Measurements from ENCODE around the gene TTC28.
"Not testable (repeated sequence)": the region's sequence is repeated elsewhere in the genome, so short reads cannot be mapped to it uniquely, and the experiment has no call there.

TTC28 gene

DNA sequence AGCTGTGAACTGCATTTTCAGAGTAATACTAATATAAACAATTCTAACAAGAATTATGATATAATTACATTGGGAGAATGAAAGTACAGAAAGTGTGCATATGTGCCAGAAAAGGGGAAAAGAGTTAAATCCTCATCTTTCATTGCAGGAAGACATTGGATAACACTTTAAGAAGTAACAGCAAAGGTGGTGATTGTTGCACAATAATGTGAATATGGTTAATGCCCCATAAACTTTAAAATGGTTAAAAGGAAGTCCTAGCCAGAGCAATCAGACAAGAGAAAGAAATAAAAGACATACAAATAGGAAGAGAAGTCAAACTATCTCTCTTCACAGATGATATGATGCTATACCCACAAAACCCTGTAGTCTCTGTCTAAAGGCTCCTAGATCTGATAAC, 111.5 kb downstream of the TTC28 start:
- no peak overlapping the region for H3K4me3 ChIP-seq (ENCODE audit: low read depth, low read length)
- TF ChIP-seq, protein P1, sequence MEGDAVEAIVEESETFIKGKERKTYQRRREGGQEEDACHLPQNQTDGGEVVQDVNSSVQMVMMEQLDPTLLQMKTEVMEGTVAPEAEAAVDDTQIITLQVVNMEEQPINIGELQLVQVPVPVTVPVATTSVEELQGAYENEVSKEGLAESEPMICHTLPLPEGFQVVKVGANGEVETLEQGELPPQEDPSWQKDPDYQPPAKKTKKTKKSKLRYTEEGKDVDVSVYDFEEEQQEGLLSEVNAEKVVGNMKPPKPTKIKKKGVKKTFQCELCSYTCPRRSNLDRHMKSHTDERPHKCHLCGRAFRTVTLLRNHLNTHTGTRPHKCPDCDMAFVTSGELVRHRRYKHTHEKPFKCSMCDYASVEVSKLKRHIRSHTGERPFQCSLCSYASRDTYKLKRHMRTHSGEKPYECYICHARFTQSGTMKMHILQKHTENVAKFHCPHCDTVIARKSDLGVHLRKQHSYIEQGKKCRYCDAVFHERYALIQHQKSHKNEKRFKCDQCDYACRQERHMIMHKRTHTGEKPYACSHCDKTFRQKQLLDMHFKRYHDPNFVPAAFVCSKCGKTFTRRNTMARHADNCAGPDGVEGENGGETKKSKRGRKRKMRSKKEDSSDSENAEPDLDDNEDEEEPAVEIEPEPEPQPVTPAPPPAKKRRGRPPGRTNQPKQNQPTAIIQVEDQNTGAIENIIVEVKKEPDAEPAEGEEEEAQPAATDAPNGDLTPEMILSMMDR (IDR thresholded peaks at IDR 0.05; ENCODE audit: insufficient read depth, low read length, missing control alignments): no peak
- CTCF ChIA-PET: no interaction called here
- POLR2A ChIA-PET: no interaction called here
- no peak for DNase-seq (ENCODE audit: low read depth, low spot score)

DNA sequence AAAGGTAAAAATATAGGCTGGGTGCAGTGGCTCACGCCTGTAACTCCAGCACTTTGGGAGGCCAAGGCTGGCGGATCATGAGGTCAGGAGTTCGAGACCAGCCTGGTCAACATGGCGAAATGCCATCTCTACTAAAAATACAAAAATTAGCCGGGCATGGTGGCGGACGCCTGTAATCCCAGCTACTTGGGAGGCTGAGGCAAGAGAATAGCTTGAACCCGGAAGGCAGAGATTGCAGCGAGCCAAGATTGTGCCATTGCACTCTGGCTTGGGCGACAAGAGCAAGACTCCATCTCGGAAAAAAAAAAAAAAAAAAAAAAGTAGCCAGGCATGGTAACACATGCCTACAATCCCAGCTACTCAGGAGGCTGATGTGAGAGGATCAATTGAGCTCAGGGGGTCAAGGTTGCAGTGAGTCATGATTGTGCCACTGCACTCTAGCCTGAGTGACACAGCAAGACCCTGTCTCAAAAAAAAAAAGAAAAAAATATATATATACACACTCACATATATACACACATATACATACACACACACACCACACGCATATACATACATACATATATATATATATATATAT, 112.6 kb downstream of the TTC28 start:
- POLR2A ChIA-PET: not testable (repeated sequence)

DNA sequence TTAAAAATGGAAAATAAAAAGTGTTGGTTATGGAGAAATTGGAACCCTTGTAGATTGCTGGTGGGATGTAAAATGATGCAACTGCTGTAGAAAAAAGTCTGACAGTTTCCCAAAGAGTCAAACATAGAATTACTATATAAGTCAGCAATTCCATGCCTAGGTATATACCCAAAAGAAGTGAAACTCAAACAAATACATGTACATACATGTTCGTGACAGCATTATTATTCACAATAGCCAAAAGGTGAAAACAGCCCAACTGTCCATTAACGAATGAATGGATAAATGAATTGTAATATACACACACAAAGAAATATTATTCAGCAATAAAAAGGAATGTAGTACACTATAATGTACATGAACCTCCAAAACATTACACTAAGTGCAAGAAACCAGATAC, 116.0 kb downstream of the TTC28 start:
- TF ChIP-seq, protein P1 (IDR thresholded peaks at IDR 0.05; ENCODE audit: insufficient read depth, low read length, missing control alignments): no peak
- CTCF ChIA-PET: no interaction called here
- POLR2A ChIA-PET: no interaction called here

More for the DNA sequence above, 112.6 kb downstream of the TTC28 start:
- DNase-seq (ENCODE audit: low read depth, low spot score); H3K4me3 ChIP-seq (ENCODE audit: low read depth, low read length): not testable (repeated sequence)
- CTCF ChIA-PET: interaction anchor here (1.1 kb wide), 1 partner anchor 515 kb away, joined by 3 read pairs; no protein-coding TSS in a partner anchor

DNA sequence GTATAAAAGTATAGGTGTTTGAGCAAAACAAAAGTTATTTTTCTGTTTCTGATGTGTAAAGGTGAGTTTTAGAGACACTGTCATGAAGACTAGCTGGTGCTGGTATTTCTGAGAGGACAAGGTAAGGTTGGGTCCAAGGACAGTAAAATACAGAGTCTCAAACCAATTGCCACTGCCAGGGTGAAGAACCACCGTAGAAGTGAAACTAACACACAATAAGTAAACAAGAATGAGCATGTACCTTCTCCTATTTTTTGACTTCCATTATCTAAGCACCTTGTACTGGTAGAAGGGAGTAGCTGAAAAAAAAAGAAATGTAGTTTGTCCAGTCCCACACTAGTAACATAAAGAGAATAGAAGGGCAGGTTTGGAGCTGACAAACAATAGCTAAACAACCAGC, 117.3 kb downstream of the TTC28 start:
- no peak overlapping the region for H3K4me3 ChIP-seq (ENCODE audit: low read depth, low read length)
- no peak for DNase-seq (ENCODE audit: low read depth, low spot score)
- TF ChIP-seq, protein P1 (IDR thresholded peaks at IDR 0.05; ENCODE audit: insufficient read depth, low read length, missing control alignments): no peak
- ChIA-PET CTCF (interaction anchor here (1.2 kb wide), 1 partner anchor 542 kb away, joined by 4 read pairs; no protein-coding TSS in a partner anchor), POLR2A (no interaction called here)

More for the DNA sequence above, 116.0 kb downstream of the TTC28 start:
- no peak overlapping the region for H3K4me3 ChIP-seq (ENCODE audit: low read depth, low read length)
- no peak for DNase-seq (ENCODE audit: low read depth, low spot score)

DNA sequence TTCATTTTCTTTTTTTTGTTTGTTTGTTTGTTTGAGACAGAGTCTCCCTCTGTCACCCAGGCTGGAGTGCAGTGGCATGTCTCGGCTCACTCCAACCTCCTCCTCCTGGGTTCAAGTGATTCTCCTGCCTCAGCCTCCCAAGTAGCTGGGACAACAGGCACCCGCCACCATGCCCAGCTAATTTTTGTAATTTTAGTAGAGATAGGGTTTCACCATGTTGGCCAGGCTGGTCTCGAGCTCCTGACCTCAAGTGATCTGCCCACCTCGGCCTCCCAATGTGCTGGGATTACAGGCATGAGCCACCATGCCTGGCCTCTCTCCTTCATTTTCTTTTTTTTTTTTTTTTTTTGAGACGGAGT, 118.9 kb downstream of the TTC28 start:
- POLR2A ChIA-PET; DNase-seq (ENCODE audit: low read depth, low spot score); CTCF ChIA-PET; H3K4me3 ChIP-seq (ENCODE audit: low read depth, low read length): not testable (repeated sequence)

DNA sequence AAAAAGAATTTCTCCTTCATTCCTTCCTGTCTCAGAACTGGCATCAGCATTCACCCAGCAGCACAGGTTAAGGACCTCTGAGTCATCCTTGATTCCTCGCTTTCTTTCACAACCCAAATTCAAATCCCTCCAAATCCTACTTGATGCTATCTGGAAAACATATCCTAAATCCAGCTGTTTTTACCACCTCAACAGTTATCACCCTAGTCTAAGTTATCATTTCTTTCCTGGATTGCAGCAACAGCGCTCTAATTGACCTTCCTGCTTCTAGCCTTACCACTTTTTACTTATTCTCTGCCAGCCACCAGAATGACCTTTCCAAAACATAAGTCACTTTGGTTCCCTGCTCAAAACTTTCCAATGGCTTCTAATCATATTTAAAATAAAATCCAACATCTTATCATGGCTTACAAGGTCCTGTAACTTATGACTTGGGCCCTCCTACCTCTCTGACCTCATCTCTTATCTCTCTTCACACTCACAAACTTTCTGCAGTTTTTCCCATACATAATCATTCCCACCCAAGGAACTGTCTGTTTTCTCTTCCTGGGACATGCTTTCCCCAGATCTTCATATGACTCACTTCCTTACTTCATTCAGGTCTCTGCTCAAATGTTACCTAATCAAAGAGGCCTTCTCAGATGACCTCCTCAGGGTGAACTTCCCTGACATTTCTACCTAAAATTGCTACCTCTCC, 119.4 kb downstream of the TTC28 start:
- peak; percentile 36 for DNase-seq (ENCODE audit: low read depth, low spot score)
- TF ChIP-seq, protein P1 (IDR thresholded peaks at IDR 0.05; ENCODE audit: insufficient read depth, low read length, missing control alignments): no peak
- CTCF ChIA-PET: interaction anchor here (0.6 kb wide), 1 partner anchor 41 kb away, joined by 3 read pairs; no protein-coding TSS in a partner anchor
- H3K4me3 ChIP-seq (ENCODE audit: low read depth, low read length): no peak overlapping the region
- POLR2A ChIA-PET: interaction anchor here (0.7 kb wide), 1 partner anchor 17 kb away, joined by 3 read pairs; no protein-coding TSS in a partner anchor

DNA sequence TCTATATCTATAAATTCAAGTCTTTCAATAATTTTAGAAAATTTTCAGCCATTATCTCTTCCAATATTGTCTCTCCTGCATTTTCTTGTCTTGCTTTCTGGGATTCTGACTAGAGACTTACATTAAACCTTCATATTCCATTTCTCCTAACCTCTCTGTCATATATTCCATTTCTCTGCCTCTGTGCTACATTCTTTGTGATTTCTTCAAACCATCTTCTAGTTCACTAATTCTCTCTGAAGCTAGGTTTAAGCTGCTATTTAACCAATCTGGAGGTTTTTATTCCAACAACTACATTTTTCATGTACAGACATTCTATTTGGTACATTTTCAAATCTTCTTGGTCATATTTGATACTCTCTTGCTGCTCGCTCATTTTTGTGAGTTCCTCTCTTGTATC, 122.5 kb downstream of the TTC28 start:
- ChIA-PET CTCF (no interaction called here), POLR2A (no interaction called here)
- TF ChIP-seq, protein P1 (IDR thresholded peaks at IDR 0.05; ENCODE audit: insufficient read depth, low read length, missing control alignments): no peak
- DNase-seq (ENCODE audit: low read depth, low spot score): no peak
- H3K4me3 ChIP-seq (ENCODE audit: low read depth, low read length): no peak overlapping the region

DNA sequence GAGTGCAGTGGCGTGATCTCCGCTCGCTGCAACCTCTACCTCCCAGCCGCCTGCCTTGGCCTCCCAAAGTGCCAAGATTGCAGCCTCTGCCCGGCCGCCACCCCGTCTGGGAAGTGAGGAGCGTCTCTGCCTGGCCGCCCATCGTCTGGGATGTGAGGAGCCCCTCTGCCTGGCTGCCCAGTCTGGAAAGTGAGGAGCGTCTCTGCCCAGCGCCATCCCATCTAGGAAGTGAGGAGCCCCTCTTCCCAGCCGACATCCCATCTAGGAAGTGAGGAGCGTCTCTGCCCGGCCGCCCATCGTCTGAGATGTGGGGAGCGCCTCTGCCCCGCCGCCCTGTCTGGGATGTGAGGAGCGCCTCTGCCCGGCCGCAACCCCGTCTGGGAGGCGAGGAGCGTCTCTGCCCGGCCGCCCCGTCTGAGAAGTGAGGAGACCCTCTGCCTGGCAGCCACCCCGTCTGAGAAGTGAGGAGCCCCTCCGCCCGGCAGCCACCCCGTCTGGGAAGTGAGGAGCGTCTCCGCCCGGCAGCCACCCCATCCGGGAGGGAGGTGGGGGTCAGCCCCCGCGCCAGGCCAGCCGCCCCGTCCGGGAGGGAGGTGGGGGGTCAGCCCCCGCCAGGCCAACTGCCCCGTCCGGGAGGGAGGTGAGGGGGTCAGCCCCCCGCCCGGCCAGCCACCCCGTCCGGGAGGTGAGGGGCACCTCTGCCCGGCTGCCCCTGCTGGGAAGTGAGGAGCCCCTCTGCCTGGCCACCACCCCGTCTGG, 126.4 kb downstream of the TTC28 start:
- POLR2A ChIA-PET; H3K4me3 ChIP-seq (ENCODE audit: low read depth, low read length); CTCF ChIA-PET; DNase-seq (ENCODE audit: low read depth, low spot score): not testable (repeated sequence)

Measured in AG04449 (cell line).